ENCODE results near the gene MGAT4C.
"Not testable (repeated sequence)": the region's sequence is repeated elsewhere in the genome, so short reads cannot be mapped to it uniquely, and the experiment has no call there.

MGAT4C gene
- 0 to 0.33 (median 0.05) reads per million in 18 experiments for total RNA-seq

DNA sequence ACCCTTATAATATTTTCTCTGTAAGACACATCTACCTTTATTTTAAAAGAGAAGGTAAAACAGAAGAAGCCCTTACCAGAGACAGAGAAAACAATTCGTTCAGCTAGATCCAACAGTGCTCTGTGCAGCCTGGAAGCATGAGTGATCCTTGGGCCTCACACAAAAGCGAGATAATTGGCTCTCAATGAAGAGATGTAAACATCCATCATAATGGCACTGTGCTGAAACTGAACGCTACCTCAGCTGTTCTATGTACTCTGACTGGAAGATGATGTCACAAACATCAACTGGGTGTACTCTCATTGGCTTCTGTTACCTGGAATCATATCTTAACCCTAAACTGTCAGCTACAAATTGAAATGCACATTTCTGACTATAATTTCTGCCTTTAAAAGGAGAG is at the start of gene MGAT4C:
Gene MGAT4C (minus strand): TSS at position 229 of the 400 bp plus-strand sequence.
- DNase-seq: no peak

DNA sequence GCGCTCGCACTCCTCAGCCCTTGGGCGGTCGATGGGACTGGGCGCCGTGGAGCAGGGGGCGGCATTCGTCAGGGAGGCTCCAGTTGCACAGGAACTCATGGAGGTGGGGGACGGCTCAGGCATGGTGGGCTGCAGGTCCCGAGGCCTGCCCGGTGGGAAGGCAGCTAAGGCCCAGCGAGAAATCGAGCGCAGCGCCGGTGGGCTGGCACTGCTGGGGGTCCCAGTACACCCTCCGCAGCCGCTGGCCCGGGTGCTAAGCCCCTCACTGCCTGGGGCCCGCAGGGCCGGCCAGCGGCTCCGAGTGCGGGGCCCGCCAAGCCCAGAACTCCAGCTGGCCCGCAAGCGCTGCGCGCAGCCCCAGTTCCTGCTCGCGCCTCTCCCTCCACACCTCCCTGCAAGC is 40.2 kb upstream of the MGAT4C start:
- not testable (repeated sequence) for DNase-seq

GRCh38 chr12:86293682-86294240 is 37.6 kb upstream of the MGAT4C start:
- no peak for DNase-seq

DNA sequence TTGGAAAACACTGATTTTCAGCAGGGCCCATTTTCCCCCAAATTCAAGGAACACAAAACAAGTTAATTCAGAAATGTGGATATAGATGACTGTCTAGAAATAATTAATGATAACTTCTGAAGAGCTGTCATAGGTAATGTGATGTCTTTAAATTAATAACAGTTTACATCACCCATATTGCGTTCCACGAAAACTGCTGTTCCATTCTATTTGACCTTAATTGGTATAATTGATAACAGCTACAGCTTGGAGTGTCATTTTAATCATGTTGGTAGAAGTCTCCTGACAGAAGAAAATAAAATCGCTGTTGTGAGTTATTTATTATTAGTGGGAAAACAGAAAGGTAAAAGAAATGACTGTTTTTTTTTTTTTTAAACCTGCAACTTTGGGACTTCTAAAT is 36.3 kb upstream of the MGAT4C start:
- no peak for DNase-seq

- no peak for DNase-seq
Measured at GRCh38 chr12:86290615-86291014, 34.4 kb upstream of the MGAT4C start.

DNA sequence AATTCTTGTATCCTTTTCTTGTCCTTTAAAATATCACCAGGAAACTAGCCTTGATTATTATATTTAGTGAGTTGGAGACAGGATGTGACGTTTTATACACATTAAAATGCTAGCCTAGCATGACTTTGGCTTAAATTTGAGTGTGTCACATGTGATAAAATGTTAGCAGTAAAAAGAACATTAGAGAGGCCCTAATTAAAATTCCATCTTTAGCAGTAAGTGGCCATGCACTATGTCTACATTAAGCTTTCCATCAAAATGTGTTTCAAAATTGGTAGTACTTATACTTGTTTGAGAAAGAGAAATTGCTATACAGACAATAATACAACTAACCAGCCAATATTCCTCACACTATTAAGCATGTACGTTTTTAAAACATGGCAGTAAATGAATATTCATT is 29.9 kb upstream of the MGAT4C start:
- DNase-seq: no peak

DNA sequence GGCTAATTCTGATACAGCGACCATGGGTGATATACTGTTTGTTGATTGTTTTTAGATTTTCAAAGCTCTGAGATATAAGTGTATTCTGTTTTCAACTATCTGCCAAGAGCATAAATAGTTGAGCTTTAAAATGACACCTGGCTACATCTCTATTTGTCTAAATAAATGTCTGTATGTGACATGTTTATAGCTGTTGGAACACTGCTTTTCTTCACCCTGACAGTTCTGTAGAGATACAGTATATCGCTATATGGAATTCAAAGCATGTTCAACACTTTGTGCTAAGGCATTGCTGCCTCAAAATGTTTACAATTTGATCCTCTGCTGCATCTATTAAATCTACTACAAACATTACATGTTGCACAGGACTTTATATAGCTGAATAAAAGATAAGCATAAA is 27.4 kb upstream of the MGAT4C start:
- DNase-seq: no peak

DNA sequence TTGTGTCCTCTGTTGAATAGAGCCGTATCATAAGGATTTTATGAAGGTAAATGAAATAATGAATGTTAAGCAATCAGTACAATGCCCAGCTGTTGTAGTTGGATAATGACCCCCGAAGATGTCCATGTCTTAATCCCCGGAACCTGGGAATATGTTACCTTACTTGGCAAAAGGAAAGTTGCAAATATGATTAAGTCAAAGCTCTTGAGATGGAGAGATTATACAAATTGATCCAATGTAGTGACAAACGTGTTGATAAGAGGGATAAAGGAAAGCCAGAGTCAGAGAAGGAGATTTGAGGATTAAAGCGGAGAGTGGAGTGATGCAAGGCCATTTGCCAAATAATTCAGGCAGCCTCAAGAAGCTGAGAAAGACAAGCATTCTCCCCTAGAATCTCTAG is 19.2 kb upstream of the MGAT4C start:
- DNase-seq: no peak

- no peak for DNase-seq
Measured at GRCh38 chr12:86265329-86265695, 9.1 kb upstream of the MGAT4C start.

GRCh38 chr12:86264451-86265328 is 8.5 kb upstream of the MGAT4C start:
- DNase-seq: no peak

DNA sequence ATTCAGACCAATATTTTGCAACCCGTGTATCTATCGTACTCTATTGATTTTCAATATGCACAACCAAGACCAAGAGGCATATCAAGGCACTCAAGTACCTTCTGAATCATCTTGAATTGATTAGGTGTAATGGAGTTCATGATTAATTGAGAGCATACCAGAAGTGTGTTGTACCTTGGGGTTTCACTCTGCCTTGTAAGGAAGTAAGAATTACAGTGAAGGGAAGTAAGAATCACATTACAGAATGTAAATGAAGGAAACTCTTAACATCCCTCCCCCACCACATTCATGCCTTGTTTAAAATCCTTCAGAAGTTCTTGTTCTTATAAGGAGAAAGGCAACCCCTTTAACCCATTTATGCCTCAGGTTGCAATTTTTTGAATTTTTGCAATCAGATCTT is 5.4 kb upstream of the MGAT4C start:
- DNase-seq: no peak

- DNase-seq: no peak
Measured at GRCh38 chr12:86261142-86261541, 5.0 kb upstream of the MGAT4C start.

DNA sequence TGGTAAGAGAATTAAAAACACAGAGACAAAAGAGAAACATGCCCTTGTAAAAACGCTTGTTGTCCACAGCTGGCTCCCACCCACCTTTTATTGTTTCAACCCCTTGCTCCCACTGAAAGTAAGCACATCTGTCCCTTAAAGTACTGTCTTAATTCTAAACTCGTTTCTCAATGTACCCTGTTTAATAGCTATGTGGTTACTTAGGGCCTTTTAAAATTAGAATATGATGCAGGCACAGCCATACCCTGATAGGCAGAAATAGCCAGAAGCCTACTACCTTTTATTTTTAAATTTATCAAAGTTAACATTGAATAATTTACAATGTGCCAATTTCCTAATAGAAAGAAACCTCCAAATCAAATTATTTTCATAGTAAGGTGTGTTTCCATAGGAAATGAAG is 4.0 kb upstream of the MGAT4C start:
- DNase-seq: no peak

DNA sequence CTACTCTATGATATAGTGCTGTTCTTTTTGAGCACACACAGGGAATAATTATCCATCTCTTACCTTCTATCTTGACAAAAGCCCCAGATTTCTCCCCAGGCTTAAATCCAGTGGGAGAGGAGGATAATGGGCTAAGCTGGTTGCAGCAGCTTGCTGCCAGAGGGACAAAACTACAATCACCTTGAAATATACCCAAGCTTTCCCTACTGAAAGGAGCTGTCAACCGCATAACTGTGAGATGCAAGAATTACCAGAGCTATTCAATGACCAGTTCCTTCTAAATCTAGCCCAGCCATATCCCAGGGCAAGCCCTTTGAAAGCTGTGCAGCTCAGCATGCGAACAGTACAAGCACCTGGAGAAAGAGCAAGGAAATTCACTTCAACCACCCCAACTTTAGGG is 943 bp upstream of the MGAT4C start:
- DNase-seq: no peak

DNA sequence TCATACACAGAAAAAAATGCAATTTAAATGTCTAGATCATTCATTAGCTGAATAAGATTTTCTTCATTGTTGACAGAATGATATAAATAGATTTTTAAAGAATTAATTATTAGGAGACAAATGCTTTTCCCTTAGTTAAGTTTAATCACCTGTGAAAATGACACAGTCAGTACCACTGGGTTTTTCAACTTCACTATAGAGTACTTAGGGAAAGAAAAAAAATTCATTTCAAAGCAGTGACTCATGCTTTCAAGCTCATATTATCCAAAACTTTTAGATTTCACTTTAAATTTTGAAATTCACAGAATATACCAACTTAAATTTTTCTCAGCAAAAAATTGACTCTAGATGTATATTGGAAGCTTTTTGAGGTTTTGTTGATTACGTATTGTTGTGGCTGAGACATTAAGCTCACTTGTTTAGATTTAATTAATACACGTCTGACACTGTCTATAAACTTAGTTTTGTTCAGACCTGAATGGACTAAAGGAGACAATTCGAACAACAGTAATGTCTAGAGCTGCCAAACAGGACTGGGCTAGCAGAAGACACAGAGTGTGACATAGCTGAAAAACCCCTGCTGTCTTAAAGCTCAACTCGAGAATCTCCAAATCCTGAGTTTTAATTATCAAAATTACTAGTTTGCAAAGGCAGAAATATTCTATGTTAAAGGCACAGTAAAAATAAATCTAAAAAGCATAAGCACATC is 1.6 kb downstream of the MGAT4C start:
- no peak for DNase-seq

GRCh38 chr12:86249851-86250250 is 6.3 kb downstream of the MGAT4C start:
- DNase-seq: no peak

DNA sequence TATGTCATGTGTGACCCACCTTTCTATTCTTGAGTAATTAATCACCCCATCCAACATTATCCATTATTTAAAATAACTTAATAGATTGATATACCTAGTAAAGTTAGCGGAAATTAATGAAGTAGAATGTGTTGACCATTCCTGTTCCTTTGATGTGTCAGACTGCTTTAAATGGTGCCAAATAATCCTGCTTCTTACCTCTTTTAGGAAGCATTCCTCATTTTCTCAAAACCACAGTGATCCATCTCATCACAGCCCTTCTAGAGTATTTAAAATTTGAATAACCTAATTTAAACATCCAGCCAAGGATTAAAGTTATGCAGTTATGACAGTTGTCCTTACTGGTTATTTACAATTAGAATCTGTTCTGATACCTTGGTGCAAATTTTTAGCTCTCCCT is 6.9 kb downstream of the MGAT4C start:
- no peak for DNase-seq

DNA sequence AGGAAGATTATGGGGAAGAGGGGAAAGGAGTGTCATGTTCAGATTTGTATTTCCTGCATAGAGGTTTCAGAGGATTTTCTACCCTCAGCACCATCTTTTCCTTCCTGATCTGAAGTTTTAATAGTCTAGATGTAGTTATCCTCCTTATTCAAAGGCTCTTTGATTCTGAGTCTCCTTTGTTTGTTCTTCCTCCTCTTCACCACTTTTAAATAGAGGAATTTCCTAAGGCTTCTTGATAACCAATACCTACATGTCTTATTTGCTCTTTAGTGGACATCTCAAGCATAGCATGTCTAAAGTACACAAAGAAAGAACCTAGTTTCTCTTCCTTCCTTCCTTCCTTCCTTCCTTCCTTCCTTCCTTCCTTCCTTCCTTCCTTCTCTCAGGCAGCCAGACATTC is 8.3 kb downstream of the MGAT4C start:
- DNase-seq: no peak

DNA sequence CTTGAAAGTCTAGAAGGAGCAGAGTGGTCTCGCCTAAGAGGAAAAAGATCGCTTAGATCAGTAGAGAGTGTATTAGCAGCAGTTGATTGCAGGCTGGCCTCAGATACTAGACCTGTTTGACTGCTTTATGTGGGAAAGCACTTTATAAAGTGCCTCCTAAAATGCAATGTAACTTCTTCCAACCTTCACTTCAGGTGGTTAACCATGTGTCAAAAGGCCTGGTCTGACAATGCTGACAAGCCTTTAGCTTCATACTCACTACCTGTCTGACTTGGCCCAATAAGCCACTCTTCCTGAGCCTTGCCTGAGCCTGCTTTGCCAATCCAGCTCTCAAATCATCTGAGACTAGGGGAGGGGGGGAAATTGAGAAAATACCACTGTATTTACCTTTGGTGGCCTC is 14.6 kb downstream of the MGAT4C start:
- no peak for DNase-seq

DNA sequence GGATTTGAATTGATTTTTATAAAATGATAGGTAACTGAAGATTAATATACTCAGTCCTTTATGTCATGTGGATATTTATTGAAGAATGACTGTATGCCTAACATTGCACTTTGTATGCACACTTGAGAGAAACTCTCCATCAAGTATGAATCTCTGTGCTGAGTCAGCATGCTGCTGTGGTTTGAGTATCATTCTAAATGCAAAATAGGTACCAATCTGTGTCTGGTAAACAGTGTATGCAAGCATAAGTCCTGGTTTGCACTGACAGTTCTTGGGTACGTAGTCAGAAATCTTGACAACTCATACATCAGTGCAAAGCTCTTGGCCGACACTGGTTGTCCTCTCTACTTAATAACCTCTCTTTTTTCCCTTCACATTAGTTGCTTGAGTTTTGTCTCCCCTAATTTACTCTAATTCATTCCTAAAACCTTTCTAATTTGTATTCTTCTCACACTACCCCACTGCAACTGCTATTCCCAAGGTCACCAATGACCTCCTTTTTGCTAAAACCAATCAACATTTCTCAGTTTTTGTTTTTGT is 21.8 kb downstream of the MGAT4C start:
- DNase-seq: no peak

GRCh38 chr12:86233126-86233525 is 23.1 kb downstream of the MGAT4C start:
- no peak for DNase-seq

GRCh38 chr12:86230516-86231146 is 25.6 kb downstream of the MGAT4C start:
- DNase-seq: no peak

DNA sequence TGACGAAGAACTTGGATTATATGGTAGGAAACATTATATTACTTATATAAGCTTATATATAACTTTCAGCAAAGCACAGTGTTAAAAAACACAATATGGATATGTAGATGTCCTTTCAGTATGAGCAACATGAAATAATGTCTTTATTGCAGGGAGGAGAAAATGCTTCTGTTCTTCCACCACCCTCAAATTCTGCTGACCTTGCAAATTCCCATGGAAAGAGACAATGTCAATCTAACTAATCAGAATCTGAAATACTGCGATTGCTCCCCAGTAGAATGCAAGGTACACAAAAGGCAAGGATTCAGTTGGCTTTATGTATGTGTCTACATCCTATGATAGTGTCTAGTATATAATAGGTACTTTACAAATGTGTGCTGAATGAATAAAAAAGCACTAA is 26.4 kb downstream of the MGAT4C start:
- DNase-seq: no peak

Data from inflammatory macrophage (primary cell).